Subcutaneous abdominal adipose tissue (tissue), 5 donors: ENCODE results near the gene CEP170.
"Not testable (repeated sequence)": the region's sequence is repeated elsewhere in the genome, so short reads cannot be mapped to it uniquely, and the experiment has no call there.

Experiments used
- H3K27ac ChIP-seq: one replicate; pipeline ENCODE4 v1.7.0; 2013; ENCODE audit warnings: low read depth, mild to moderate bottlenecking, inconsistent platforms, low read length, moderate library complexity
- H3K27me3 ChIP-seq, 5 donors: one replicate each; pipeline ENCODE4 v1.7.0; 2013; ENCODE audit warnings: low read length in 5 of 5, inconsistent platforms in 1 of 5; ENCODE audit not compliant: control insufficient read depth in 5 of 5, insufficient read depth in 4 of 5
- H3K36me3 ChIP-seq, 5 donors: one replicate each; pipeline ENCODE4 v1.7.0; 2013; ENCODE audit warnings: low read length in 5 of 5; ENCODE audit not compliant: control insufficient read depth in 5 of 5, insufficient read depth in 5 of 5
- H3K4me1 ChIP-seq, 5 donors: one replicate each; pipeline ENCODE4 v1.7.0; 2013; ENCODE audit warnings: low read length in 5 of 5, mild to moderate bottlenecking in 3 of 5, moderate library complexity in 1 of 5; ENCODE audit not compliant: control insufficient read depth in 5 of 5, insufficient read depth in 5 of 5
- H3K4me3 ChIP-seq, 5 donors: one replicate each; pipeline ENCODE4 v1.7.0; 2013; ENCODE audit warnings: low read length in 5 of 5, low read depth in 1 of 5
- H3K9ac ChIP-seq, 5 donors: one replicate each; pipeline ENCODE4 v1.7.0; 2013; ENCODE audit warnings: low read length in 5 of 5, mild to moderate bottlenecking in 4 of 5, moderate library complexity in 3 of 5
- H3K9me3 ChIP-seq, 5 donors: one replicate each; pipeline ENCODE4 v1.7.0; 2013; ENCODE audit warnings: low read length in 5 of 5; ENCODE audit not compliant: control insufficient read depth in 5 of 5
- donor health status: healthy.
- donor health status: healthy.
- donor health status: healthy.
- donor health status: healthy.
- donor health status: healthy.

The CEP170 gene

GRCh38 chr1:243105104-243105503, 150.0 kb downstream of the CEP170 start:
- not testable (repeated sequence) for H3K27me3 ChIP-seq, H3K27ac ChIP-seq, H3K9ac ChIP-seq, H3K9me3 ChIP-seq, H3K36me3 ChIP-seq, H3K4me1 ChIP-seq, H3K4me3 ChIP-seq

DNA sequence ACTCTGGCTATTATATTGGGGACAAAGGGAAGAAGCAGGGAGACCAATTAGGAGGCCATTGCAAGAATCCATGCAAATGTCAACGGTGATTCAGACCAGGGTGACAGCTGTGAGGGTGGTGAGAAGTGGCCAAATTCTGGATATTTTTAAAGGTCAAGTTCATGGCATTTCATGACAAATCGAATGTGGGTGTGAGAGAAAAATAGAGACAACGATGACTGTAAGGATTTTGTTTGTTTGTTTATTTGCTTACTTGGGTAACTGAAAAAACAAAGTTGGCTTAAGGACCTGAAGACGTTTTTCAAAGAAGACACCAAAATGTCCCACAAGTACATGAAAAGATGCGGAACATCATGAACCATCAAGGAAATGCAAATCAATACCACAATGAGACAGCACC, 150.6 kb downstream of the CEP170 start:
- H3K9ac ChIP-seq, H3K9me3 ChIP-seq, H3K27ac ChIP-seq, H3K27me3 ChIP-seq, H3K36me3 ChIP-seq, H3K4me3 ChIP-seq, H3K4me1 ChIP-seq: not testable (repeated sequence)

DNA sequence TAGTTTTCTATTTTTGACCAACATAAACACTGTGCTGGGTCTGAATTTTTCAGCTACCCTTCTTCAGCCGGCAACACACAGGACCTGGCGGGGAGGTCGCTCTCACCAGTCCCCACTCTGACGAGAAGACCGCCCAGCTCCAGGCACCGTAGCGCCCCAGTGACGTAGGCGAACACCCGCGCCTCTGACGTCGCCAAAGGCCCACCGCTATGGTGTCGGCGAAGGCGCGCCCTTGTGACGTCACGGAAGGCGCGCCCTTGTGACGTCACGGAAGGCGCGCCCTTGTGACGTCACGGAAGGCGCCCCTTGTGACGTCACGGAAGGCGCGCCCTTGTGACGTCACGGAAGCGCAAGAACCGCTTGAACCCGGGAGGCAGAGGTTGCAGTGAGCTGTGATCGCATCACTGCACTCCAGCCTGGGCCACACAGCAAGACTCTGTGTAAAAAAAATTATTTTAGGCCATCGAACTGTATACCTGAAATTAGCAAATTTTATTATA, 153.5 kb downstream of the CEP170 start:
- peak overlapping the region; percentile 22 to 59 (median 44) for H3K4me3 ChIP-seq
- not testable (repeated sequence) for H3K27ac ChIP-seq, H3K9me3 ChIP-seq, H3K4me1 ChIP-seq, H3K36me3 ChIP-seq, H3K27me3 ChIP-seq
- H3K9ac ChIP-seq, result peak overlapping the region in 1 of 5 donors; percentile 41

GRCh38 chr1:243087368-243087767, 167.7 kb downstream of the CEP170 start:
- not testable (repeated sequence) for H3K36me3 ChIP-seq, H3K4me1 ChIP-seq, H3K9me3 ChIP-seq, H3K9ac ChIP-seq, H3K27ac ChIP-seq, H3K27me3 ChIP-seq, H3K4me3 ChIP-seq
